Superior temporal gyrus (tissue), 1 donor: ENCODE measurements around the gene ACTN2.

Source experiments
- DNase-seq: peaks from one replicate; pipeline ENCODE4 v3.0.0-alpha.2; 2016; ENCODE audit errors: extremely low spot score

ACTN2 gene

DNA sequence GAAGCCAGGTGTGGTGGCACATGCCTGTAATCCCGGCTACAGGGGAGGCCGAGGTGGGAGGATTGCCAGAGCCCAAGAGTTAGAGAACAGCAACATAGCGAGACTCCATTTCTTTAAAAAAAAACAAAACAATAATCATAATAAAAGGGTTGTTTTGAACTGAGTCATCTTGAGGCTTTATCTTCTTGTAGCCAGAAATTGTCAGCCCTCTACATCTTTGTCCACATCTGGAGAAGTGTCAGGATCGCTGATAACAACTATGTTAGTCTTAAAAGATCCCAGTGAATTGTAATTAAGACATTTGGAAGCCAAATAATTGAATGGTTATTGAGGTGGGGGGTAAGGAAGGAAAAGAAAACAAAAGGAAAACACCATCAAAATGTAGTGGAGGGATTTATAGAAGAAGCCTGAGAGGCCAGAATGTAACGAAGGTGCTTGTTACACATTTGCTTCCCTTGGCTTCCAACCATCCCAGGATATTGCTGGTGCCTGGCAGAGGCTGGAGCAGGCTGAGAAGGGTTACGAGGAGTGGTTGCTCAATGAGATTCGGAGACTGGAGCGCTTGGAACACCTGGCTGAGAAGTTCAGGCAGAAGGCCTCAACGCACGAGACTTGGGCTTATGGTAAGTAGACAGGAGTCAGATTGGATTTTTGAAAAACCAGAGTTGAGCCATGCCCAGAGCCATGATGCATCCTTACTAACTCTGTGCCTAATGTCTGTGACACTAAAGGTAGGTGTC lies 56.3 kb downstream of the ACTN2 start:
- DNase-seq: no peak

DNA sequence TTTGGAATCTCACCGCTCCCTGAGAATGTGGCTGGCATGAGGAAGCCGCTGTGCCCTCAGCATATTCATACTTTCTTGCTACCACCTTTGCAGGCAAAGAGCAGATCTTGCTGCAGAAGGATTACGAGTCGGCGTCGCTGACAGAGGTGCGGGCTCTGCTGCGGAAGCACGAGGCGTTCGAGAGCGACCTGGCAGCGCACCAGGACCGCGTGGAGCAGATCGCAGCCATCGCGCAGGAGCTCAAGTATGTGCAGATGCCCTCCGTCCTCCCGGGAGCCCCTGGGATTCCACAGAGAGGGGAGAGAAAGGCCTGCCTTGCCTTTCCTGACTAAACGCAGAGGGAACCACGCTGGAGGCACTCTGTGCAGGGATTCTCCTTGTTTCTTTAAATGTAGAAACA lies 58.2 kb downstream of the ACTN2 start:
- DNase-seq: no peak

DNA sequence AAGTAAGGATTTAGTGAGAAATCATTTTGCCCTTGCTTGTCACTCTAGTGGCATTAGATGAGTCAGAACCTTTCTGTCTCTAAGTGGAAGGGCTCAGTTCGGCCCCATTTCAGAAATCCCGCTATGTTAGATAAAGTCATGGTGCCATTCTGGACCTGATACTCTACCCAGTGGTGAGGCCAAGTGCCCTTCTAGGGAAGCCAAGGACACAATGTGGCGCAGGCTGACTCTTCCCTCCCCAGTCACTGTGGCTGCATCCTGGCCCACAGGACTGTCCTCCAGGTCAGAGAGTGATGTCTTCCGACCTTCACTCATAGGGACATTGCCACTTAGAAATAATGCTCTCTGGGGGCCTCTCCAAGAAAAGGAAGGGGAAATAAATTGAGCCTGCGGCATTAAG lies 60.5 kb downstream of the ACTN2 start:
- DNase-seq: no peak

DNA sequence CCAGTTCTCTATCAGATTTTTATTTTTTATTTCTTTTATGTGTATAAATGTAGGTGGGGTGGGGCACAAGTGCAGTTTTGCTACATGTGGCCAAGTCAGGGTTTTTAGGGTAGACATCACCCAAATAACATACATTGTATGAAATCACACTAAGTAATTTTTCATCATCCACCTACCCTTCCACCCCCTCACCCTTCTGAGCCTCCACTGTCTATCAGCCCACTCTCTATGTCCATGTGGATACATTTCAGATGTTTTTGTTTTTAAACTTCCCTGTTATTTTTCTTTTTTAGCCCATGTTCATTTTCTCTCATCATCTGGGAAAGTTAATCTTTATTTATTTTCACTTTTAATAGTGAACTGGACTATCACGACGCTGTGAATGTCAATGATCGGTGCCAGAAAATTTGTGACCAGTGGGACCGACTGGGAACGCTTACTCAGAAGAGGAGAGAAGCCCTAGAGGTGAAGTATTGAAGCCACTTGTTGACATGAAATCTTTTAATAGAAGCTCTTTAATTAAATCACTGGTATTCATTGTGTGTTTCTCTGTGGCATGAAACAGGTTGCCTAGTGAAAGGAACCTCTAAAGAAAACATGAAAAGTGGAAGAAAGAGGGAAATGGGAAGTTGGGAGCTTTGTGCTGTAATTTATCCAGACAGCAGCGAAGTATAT lies 61.1 kb downstream of the ACTN2 start:
- no peak for DNase-seq

DNA sequence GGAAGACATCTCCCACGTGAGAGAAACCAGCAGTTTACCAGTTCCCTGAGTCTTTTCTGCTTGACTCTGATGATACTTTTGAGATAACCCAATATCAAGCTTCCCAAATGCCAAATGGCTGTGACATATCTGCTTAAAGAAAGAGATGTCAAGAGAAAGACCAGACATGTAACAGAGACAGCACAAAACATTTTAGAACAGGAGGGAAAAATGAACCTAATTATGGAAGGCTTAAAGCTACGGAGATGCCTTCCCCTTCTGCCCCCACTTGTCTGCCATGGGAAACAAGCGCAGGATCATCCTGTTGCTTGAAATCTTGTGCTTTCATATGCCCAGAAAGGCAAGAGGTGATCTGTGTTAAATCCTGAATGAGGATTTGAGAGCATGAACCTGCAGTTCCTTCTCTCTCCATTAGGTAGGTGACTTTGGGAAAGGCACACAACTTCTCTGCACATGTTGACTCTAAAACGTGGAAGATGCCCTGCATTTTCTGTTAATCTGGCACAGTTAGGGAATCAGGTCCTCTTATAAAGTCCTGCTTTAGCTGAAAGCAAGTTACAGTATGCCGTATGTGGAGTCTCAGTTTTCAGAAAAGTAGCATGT lies 62.1 kb downstream of the ACTN2 start:
- DNase-seq: no peak

DNA sequence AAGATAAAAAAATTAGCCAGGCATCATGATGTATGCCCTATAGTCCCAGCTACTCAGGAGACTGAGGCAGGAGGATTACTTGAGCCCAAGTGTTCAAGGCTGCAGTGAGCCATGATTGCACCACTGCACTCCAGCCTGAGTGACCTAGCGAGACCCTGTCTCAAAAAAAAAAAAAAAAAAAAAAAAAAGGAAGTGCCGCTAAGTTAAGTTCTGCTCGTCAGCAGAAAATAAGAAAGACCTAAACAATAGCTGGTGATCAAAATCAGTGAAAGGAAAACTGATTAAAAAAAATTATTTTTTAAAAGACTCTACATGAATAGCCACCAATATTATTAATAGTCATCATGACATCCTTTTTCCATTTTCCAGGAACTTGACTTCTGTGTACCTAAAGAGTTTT lies 64.6 kb downstream of the ACTN2 start:
- DNase-seq: no peak

DNA sequence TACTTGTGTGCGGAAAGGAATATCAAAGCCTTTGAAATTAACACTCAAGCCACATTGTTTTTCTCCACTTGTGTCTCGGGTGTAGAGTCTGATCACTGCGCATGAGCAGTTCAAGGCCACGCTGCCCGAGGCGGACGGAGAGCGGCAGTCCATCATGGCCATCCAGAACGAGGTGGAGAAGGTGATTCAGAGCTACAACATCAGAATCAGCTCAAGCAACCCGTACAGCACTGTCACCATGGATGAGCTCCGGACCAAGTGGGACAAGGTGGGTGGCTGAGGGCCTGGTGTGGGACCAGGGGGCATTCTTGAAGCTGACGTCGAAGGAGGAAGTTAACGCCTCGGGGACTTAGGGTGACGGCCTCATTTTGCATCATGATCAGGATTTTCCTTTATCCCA lies 65.1 kb downstream of the ACTN2 start:
- no peak for DNase-seq

DNA sequence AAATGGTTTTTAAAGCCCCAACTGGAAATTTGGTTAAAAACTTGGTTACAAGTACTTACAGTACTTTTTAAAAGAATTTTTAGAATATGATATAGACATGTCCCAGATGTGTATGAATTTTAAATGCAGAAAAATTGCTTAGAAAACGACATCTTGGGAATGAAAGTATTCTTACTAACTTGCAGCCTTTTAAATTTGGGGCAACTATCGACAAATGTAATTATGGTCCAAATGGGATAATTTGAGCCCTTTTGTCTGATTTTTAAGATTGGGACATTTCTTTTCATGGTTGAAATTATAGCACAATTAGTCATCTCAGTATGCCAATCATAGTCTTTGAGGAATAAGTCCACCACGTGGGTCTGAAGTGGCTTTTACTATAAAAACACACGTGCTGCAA lies 65.6 kb downstream of the ACTN2 start:
- DNase-seq: no peak

DNA sequence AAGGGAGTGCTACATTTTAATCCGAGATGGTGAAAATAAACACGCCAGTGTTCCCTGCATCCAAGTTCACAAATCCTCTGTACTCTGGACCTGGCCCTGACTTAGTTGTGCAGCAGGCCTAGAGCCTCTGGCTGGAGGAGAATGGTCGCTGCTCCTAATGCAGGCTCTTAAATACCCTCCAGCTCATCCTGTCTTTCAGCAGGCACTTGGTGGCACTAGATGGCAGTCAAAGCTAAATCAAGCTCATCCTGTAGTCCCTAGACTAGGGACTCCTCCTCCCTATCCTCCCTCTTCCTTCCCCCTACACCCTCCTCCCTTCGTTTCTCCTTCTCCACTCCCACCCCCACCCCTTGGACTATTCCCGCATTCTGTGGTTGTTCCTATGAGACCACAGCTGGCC lies 67.2 kb downstream of the ACTN2 start:
- peak; percentile 50 for DNase-seq

DNA sequence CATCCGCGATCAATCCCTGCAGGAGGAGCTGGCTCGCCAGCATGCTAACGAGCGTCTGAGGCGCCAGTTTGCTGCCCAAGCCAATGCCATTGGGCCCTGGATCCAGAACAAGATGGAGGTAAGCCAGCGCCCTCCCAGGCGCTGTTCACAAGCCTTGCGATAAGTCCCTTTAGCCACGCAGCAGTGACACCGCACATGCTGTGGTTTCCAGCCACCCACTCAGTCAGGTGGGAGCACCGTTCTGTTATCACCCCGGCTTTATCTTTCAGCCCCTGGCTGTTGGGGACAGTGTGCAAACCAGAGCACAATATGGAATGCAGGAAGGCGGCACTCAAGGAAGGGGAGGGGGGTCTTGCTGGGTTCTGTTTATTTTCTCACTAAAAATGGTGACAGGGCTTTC lies 67.7 kb downstream of the ACTN2 start:
- no peak for DNase-seq

DNA sequence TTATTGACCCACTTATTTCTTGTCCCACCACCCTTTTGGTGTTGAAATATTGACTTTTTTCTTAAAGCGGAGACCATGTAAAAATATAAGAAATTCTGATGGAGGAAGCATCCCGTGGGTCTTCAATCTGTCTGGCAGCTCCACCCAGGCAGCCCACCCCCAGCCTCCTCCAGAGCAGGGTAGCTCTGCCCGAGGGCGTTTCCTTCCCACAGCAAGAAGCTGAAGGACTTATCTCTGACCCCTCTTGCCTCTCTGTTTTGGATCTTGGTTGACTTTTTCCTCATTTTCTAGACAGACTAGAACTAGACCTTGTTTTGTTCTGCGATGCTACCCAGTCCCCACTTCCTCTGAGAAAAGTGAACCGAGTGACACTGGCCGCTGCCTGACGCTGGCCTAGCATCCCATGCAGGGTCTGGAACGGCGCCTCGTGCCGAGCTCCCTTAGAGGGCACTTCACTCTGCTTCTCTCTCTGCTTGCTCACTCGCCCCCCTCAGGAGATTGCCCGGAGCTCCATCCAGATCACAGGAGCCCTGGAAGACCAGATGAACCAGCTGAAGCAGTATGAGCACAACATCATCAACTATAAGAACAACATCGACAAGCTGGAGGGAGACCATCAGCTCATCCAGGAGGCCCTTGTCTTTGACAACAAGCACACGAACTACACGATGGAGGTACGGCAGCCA lies 68.4 kb downstream of the ACTN2 start:
- DNase-seq: no peak

DNA sequence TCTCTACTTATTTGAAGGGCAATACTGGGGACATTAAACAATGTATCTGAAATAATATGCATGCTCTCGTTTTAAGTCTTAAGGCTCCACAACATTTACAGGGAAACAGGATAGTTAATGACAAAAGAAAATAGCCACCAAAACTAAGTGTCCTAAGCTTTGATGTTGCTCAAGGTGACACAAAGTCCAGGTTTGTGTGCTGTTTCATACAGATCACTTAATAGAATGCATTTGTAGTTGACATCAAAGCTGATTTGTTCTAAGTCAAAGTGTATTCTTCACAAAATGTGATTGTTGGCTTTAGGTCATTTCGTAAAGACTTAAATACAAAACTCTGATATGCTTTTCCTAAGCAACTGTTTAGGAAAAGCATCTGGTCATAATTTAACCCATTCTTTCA lies 71.3 kb downstream of the ACTN2 start:
- DNase-seq: no peak

DNA sequence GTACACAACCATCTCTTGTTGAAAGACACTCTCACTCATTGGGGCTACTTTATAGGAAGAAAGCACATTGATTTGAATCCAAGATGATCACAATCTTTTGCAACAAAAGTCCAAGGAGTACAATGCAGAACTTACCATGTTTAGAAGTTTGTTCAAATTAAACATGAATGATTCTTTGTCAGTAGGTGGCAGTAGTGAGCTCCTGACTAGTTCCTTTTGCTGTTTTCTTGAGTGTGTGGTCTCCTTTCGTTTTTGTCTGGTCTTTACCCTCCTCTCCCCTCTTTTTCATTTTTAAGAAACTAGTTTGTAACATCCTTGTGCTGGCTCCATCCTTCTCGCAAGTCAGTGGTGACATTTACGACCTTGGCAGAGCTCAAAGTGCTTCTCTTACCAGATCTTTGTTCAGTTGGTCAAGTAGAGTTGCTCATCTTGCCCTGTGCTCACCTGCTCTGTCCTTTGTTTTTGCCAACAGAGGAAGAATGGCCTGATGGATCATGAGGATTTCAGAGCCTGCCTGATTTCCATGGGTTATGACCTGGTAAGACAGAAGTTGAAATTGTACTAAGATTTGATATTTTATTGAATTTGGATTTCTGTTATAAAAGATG lies 73.1 kb downstream of the ACTN2 start:
- DNase-seq: peak; percentile 81

DNA sequence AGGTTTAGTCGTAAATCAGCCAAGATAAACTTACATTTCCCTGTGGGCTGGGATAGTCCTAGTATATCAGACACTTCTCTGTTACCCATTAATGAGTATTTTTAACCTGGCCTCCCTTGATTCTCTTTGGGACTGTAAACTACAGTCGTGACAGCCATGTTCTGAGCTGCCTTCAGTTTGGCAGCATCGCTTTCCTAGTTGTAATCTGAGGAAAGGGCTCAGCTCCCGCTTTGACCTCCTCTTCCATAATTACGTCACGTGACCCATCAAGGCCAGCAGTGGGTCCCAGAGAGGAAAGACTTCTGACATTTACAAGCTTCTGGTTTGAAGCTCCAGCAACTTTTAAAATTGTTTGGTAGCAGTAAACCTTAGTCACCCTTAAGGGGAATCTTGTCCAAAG lies 74.2 kb downstream of the ACTN2 start:
- no peak for DNase-seq

DNA sequence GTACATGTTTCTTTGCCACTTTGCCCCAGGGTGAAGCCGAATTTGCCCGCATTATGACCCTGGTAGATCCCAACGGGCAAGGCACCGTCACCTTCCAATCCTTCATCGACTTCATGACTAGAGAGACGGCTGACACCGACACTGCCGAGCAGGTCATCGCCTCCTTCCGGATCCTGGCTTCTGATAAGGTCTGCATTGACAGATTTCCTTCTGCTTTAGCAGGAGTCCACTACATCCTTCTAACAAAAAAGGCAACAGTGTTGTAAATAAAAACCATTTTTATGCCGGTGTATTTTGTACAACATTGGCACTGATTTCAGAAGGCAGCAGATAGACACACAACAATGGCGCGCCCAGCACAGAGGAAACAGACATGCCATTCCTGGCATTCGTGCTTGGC lies 74.7 kb downstream of the ACTN2 start:
- no peak for DNase-seq

DNA sequence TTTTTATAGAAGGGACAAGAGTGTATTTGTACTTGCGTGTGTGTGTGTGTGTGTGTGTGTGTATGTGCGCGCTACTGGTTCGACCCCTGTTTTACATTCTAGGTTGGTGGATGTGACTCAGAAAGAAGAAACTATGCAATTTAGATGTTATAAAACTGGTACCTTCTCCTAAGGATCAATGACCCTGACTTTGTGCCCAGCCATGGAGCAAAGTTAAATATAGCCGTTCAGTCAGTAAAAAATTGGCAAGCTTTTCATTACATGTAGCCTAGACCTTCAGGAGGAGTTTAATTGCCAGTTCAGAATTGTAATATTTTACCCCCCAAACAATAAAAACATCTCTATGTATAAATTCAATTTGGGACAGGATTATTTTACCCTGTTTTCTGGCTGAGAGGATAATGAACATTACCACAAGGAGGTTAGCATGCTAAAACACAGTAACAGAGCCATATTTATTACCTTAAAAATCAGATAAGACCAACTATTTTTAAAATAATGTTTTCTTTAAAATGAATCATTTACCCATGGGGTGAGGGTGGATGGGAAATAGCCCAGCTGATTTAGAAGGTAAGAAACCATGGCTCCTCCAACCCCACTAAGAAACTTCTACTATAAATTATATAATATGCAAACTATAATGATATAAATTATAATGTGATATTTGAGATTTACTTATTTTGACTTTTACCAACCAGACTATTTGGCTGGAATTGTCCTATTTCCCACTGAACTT lies 75.3 kb downstream of the ACTN2 start:
- DNase-seq: no peak

DNA sequence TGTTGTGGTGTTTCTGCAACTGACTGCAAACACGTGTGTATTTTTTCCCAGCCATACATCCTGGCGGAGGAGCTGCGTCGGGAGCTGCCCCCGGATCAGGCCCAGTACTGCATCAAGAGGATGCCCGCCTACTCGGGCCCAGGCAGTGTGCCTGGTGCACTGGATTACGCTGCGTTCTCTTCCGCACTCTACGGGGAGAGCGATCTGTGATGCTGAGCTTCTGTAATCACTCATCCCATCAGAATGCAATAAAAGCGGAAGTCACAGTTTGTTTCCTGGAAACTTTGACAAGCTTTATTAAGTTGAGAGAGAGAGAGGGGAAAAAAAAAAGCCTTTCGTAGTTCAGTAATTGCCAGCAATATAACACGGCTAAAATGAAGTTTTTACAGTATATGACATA lies 76.1 kb downstream of the ACTN2 start:
- DNase-seq: no peak

DNA sequence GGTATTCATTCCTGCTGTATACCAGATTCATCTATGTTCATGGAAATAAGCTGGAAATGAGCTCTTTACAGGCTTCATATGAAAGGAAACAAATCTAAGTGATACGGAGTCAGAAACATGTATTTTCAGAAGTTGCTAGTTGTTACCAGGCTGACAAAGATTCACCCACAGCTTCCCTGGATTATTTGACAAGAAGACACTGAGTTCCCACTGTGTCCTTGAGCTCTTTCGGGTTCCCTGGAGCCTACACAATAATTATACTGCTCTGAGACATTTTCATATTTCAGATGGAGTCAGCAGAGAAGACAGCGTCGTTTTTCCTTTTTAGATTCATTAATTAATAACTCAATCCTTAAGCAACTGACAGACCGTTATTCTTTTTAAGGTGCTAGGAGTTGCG lies 79.5 kb downstream of the ACTN2 start:
- DNase-seq: no peak

DNA sequence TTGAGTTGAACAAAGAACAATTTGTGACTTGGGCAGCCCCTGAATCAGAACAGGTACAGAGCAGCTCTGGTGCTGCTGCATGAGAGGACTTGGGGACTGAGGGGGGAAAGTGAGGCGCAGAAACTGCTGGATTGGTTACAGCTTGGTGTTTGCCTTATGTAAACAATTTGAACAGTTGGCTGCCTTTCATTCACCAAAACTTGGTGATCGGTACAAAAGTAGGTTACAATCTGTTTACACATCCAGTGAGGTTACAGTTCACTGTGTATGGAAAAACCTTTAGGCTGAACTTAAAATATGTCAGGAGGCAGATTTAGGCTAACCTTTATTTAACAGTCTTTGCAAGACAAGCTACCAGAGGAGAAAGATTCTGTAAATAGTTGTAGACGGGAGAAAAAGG lies 80.2 kb downstream of the ACTN2 start:
- no peak for DNase-seq

DNA sequence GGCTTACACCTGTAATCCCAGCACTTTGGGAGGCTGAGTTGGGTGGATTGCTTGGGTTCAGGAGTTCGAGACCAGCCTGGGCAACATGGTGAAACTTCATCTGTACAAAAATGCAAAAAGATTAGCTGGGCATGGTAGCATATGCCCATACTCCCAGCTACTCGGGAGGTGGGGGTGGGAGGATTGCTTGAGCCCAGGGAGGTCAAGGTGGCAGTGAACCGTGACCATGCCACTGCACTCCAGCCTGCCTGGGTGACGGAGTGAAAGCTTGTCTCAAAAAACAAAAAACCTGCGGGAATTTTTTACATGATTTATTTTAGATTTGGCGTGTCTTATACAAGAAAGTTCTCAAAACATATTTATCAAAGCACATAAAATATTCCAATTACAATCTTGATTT lies 81.0 kb downstream of the ACTN2 start:
- no peak for DNase-seq

DNA sequence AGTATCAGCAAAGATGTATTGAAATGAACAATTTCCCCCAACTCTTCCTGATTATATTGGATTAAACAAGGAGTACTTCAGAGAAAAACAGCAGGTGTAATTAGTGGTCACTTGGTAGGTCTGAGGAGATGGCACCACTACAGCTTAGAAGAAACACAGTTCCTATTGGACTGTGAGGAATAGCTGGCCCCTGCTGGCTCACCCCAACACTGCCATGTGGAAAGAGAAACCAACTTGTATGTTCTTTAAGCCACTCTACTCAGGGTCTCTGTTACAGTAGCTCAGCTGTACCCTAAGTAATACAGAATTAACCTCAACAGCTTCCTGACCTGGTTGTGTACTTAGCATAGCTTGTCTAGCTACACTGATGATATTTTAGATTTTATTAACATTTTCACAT lies 82.3 kb downstream of the ACTN2 start:
- DNase-seq: no peak

DNA sequence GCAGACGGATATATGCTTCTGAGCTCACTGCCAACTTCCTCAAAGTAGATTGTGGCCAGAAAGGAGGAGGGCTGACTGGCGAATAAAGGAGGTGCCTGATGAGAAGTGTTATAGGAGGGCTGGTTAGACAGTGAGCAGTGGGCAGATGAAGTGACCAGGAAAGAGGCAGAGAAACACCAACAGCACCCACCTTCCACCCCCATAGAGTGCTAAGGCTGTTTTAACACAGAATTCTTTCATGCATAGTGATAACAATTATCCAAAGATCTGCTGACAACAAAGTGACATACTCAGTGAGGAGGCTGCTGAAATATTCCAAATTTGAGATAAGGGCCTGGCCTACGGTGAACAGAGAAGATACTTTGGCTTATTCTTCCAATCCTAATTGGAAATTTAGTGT lies 87.6 kb downstream of the ACTN2 start:
- no peak for DNase-seq
